Uterus (tissue), 4 donors: Measurements from ENCODE around the gene NCEH1. TPM values are rescaled to one million over a fixed set of nuclear protein-coding genes. Genes with fewer than 3 reads are reported as not detected.
"Not testable (repeated sequence)": the region's sequence is repeated elsewhere in the genome, so short reads cannot be mapped to it uniquely, and the experiment has no call there.

Experiments used
- DNase-seq, 2 donors: peaks; one replicate each; pipeline ENCODE4 v3.0.0-alpha.2; 2019 to 2020
- H3K27ac ChIP-seq, 2 donors: fragments of 200-600 bp; sonication (generic); 1 replicate in 1 of 2; 2 replicates in 1 of 2; pipeline ENCODE4 v1.5.1; 2016 to 2018
- H3K27me3 ChIP-seq, 2 donors: fragments of 200-600 bp; sonication (generic); one replicate each; pipeline ENCODE4 v1.5.1; 2018 to 2019; ENCODE audit warnings: control low read depth in 1 of 2
- H3K36me3 ChIP-seq, 2 donors: fragments of 200-600 bp; sonication (generic); one replicate each; pipeline ENCODE4 v1.5.1; 2019; ENCODE audit warnings: control low read depth in 1 of 2
- H3K4me1 ChIP-seq, 2 donors: fragments of 200-600 bp; sonication (generic); one replicate each; pipeline ENCODE4 v1.5.1; 2018 to 2019; ENCODE audit warnings: control low read depth in 1 of 2
- H3K4me3 ChIP-seq, 2 donors: fragments of 200-600 bp; sonication (generic); 1 replicate in 1 of 2; 2 replicates in 1 of 2; pipeline ENCODE4 v1.5.1; 2018 to 2019; ENCODE audit warnings: mild to moderate bottlenecking in 1 of 2
- H3K9me3 ChIP-seq, 2 donors: fragments of 200-600 bp; sonication (generic); one replicate each; pipeline ENCODE4 v1.5.1; 2019; ENCODE audit warnings: control low read depth in 1 of 2
- CTCF ChIP-seq, 4 experiments: fragments of 200-600 bp in 2 of 4; fragments of 450-650 bp in 2 of 4; sonication (generic) in 2 of 4; IDR thresholded peaks; one replicate each; pipeline ENCODE4 v1.5.1; 2016 to 2019; ENCODE audit warnings: antibody characterized with exemption in 4 of 4, mild to moderate bottlenecking in 2 of 4, moderate library complexity in 1 of 4
- POLR2A ChIP-seq, 2 donors: fragments of 450-650 bp; IDR thresholded peaks; one replicate each; pipeline ENCODE4 v1.6.1; 2016; ENCODE audit warnings: antibody characterized with exemption in 2 of 2, mild to moderate bottlenecking in 1 of 2, moderate library complexity in 1 of 2
- intact Hi-C: fragments of 100-400 bp; cut with DNase I; formaldehyde crosslinking; loops from one replicate; pipeline ENCODE4 v1.15.1; 2023; ENCODE audit warnings: low total_unique reads
- total RNA-seq, 4 donors: library from RNA; depleted of rRNA in 3 of 4; stranded (reverse); fragments of >200 nt in 3 of 4; gene quantifications; one replicate each; pipeline versions ENCODE4 v1.1.0 to v1.2.4, GENCODE V29; 2014 to 2023
- donor health status: DM: yes; HTN: yes; CAD: no.

The NCEH1 gene
- total RNA-seq, 4 donors from 2014 or later, result 1.8 to 5.8 (median 5.4) TPM

GRCh38 chr3:172735014-172735413 is 24.1 kb upstream of the NCEH1 start:
- no peaks in the 10 kb centered on the region for H3K4me1 ChIP-seq
- no peak for DNase-seq

GRCh38 chr3:172726380-172726779 is 15.5 kb upstream of the NCEH1 start:
- Histone ChIP-seq H3K9me3 (no peaks in the 10 kb centered on the region), H3K27ac (no peak overlapping the region), H3K4me3 (no peak overlapping the region), H3K27me3 (no peaks in the 10 kb centered on the region), H3K4me1 (no peaks in the 10 kb centered on the region), H3K36me3 (no peaks in the 10 kb centered on the region)
- intact Hi-C loops, result no loop called here
- TF ChIP-seq CTCF (IDR thresholded peaks at IDR 0.05), result no peak
- no peak for TF ChIP-seq POLR2A (IDR thresholded peaks at IDR 0.05)
- DNase-seq, result no peak

More at GRCh38 chr3:172735014-172735413, 24.1 kb upstream of the NCEH1 start:
- Histone ChIP-seq H3K4me3 (no peak overlapping the region), H3K9me3 (no peaks in the 10 kb centered on the region), H3K36me3 (no peaks in the 10 kb centered on the region), H3K27me3 (no peaks in the 10 kb centered on the region), H3K27ac (no peak overlapping the region)
- TF ChIP-seq CTCF (IDR thresholded peaks at IDR 0.05) (no peak), POLR2A (IDR thresholded peaks at IDR 0.05) (no peak)
- intact Hi-C loops, result no loop called here

- DNase-seq, H3K27me3 ChIP-seq, H3K4me3 ChIP-seq, H3K4me1 ChIP-seq, H3K27ac ChIP-seq, intact Hi-C loops, H3K9me3 ChIP-seq, H3K36me3 ChIP-seq: not testable (repeated sequence)
These were observed 11.7 kb upstream of the NCEH1 start for GRCh38 chr3:172722536-172723040.

GRCh38 chr3:172717493-172718088 is 6.7 kb upstream of the NCEH1 start:
- no peak for TF ChIP-seq CTCF (IDR thresholded peaks at IDR 0.05)
- no peak for TF ChIP-seq POLR2A (IDR thresholded peaks at IDR 0.05)
- intact Hi-C loops, result no loop called here
- Histone ChIP-seq H3K27ac (no peak overlapping the region), H3K4me1 (no peaks in the 10 kb centered on the region), H3K27me3 (no peaks in the 10 kb centered on the region), H3K4me3 (no peak overlapping the region), H3K36me3 (no peaks in the 10 kb centered on the region), H3K9me3 (no peaks in the 10 kb centered on the region)
- no peak for DNase-seq

- Histone ChIP-seq H3K4me1 (no peaks in the 10 kb centered on the region), H3K27ac (no peak overlapping the region), H3K27me3 (no peaks in the 10 kb centered on the region), H3K36me3 (no peaks in the 10 kb centered on the region), H3K9me3 (no peaks in the 10 kb centered on the region), H3K4me3 (no peak overlapping the region)
- intact Hi-C loops, result no loop called here
- TF ChIP-seq POLR2A (IDR thresholded peaks at IDR 0.05) (no peak), CTCF (IDR thresholded peaks at IDR 0.05) (no peak)
- DNase-seq, result no peak
These were observed 5.6 kb upstream of the NCEH1 start for GRCh38 chr3:172716476-172716875.
